ENCODE data around the gene CNDP2.
"Not testable (repeated sequence)": the region's sequence is repeated elsewhere in the genome, so short reads cannot be mapped to it uniquely, and the experiment has no call there.

The CNDP2 gene

DNA sequence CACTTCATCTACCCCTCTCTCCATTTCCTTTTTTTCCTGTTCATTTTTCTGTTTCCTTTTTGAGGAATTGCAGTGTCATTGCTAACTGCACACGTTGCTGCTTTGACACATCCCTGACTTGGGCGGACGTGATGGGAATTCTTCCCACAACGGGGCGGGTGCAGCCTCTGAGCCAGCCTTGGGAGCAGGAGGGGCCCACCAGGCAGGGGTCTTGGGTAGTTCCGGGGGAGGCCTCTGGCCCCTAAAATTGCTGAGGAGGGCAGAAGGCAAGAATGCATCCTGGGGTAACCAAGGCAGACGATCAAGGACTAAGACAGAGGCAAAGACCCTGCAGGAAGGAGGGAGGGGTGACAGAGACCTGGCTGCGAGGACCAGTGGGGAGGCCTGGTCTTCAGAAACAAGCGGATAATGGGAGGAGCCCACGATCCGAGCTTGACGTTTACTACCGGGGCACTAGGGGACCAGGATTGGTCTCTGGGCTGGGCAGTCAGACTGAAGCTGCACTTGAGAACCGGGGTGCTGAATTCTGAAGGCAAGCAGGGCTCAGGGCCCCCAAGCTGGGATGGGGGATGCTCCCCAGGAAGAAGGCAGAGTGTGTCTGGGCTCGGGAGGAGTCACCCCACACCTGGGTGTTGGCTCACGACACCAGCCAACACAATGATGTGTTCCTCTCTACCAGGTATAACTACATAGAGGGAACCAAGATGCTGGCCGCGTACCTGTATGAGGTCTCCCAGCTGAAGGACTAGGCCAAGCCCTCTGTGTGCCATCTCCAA lies 23.3 kb downstream of the CNDP2 start:
- DNase-seq, result no peak

DNA sequence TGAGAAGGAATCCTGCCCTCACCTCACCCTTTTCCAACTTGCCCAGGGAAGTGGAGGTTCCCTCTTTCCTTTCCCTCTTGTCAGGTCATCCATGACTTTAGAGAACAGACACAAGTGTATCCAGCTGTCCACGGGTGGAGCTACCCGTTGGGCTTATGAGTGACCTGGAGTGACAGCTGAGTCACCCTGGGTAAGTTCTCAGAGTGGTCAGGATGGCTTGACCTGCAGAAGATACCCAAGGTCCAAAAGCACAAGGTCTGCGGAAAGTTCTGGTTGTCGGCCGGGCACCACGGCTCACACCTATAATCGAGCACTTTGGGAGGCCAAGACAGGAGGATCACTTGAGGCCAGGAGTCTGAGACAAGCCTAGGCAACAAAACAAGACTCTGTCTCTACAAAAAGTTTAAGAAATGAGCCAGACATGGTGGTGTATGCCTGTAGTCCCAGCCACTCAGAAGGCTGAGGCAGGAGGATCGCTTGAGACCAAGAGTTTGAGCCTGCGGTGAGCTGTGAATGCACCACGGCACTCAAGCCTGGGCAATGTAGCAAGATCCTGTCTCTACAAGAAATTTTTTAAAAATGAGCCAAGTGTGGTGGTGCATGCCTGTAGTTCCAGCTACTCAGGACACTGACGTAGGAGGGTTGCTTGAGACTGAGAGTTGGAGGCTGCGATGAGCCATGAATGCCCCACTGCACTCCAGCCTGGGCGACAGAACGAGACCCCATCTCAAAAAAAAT lies 24.1 kb downstream of the CNDP2 start:
- DNase-seq, result no peak

DNA sequence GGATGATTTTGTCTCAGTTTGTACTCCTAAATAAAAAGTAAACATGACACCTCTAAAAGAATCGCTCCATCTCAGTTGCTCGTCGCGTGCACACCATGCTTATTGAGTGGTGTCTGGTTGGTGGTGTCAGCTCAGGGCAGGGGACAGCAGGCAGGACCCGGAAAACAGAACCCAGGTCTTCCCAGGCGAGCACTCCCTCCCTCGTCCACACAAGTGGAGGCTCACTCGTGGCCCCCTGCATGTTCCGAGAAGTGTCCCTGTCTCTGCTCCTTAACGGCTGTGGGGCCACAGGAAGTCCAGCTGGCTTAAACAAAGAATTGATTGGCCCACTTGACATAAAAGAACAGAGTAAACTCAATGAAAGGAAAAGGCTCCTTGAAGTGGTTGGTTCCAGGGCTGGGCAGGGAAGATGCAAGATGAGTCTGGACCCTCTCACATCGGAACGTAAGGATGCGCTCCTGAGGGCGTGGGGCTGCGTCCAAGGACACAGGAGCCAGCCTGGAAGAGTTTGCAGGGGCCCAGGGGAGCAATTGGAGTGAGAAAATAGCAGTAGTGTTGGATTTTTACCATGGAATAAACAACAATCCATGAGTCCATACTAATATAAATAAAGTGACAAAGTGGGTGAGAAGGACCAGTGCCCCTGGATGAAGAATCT lies 25.0 kb downstream of the CNDP2 start:
- no peak for DNase-seq

DNA sequence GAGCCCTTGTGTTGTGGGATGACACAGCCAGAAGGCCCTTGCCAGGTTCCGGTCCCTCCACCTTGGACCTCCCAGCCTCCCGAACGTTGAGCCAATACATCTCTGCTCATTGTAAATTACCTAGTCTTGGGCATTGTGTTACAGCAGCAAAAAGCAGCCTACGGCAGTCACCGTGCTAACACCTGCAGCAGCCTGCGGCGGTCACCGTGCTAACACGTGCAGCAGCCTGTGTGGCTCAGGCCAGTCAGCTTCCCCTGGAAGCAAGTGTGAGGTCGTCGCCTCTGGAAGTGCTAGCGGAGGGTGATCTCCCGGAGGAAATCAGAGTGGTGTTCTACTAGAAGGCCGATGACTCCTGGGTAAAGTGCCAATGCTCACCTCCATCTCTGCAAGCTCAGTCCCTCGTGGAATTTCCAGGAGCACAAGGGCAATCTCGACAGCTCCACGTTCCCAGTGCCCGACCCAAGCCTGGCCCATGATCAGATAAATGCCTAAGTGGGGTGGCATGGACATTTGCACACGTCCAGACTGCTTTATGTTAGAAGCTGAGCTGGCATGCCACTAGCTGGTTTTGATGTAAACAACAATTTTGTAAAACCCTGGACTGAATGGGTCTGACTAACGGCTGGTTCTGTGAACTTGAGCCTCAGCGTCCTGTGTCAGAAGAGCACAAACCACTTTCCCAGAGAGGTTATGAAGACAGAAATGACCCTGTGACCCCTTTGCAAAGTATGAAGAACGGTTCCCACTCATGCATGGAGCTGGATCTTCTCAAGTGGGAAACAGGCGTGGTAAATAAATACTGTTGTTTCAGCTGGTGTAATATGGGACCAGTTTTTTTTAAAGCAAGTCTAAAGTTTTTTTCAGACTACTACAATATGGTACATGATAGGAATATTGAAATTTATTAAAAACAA lies 26.7 kb downstream of the CNDP2 start:
- no peak for DNase-seq

DNA sequence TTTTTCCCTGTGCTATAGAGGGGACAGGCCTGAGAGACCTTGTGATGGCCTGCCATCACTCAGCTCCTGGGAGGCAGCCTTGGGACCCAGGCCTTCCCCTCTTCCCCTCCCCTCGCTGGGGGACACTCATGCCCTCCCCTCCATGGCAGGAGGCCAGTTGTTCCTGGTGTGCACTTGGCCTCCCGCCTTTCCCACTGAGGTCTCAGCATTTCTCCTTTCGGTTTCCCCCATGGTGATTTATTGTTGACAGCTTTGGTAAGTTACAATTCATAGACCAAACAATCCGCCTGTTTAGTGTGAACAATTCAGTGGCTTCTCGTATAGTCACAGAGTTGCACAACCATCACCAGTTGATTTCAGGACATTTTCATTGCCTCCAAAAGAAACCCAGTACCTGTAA lies 27.9 kb downstream of the CNDP2 start:
- peak; percentile 22 for DNase-seq

DNA sequence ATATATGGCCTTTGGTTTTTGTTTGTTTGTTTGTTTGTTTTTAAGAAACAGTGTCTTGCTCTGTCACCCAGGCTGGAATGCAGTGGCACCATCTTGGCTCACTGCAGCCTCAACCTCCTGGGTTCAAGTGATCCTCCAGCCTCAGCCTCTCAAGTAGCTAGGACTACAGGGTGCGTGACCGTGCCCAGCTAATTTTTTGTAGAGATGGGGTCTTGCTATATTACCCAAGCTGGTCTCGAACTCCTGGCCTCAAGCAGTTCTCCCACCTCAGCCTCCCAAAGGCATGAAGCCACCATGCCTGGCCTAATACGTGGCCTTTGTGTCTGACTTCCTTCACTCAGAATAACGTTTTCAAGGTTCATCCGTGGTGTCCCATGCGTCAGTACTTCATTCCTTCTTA lies 28.8 kb downstream of the CNDP2 start:
- DNase-seq, result not testable (repeated sequence)

DNA sequence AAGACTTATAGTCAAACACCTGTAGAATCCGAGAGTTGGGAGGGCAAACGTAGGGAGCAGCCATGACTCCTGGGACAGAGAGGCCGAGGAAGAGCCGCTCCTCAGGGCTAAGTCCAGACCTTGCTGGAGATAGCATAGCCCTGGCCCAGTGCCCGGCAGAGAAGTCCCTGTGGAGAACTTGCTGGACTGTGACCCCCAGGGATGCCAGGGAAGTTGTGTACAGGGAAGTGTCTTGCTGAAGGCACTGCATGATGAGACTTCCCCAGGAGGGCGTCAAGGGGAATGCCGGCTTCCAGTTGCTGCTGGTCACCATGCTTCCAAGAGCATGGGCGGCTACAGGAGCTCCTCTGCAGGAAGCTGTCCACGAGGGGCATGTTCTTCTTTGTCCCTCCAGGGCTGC lies 29.6 kb downstream of the CNDP2 start:
- no peak for DNase-seq

DNA sequence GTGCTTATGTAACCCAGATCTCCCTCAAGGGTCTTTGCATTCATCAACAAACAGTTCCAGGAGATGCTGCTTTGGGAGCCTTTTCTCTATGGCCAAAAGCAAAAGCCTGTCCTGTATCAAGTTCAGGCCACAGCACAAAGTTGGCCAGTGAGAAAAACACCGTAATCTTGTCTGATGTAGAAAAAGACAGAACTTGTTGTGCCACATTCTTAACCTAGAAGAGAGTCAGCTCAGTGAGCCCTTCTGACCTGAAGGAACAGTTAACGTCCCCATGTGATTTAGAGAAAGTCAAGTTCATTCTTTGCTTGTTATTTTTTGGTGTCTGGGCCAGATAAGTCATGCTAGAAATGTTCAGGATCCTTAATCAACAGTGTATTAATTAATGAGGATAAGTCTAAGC lies 30.3 kb downstream of the CNDP2 start:
- DNase-seq, result no peak

DNA sequence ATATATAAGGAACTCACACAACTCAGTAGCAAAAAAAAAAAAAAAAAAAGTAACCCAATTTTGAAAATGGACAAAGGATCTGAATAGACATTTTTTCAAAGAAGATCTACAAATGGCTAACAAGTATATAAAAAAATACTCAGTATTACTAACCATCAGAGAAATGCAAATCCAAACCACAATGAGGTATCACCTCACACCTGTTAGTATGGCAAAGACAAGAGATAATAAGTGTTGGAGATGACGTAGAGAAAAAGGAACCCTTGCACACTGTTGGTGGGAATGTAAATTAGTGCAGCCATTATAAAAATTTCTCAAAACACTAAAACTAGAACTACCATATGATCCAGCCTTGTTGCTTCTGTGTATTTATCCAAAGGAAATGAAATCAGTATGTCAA lies 32.3 kb downstream of the CNDP2 start:
- DNase-seq, result no peak

DNA sequence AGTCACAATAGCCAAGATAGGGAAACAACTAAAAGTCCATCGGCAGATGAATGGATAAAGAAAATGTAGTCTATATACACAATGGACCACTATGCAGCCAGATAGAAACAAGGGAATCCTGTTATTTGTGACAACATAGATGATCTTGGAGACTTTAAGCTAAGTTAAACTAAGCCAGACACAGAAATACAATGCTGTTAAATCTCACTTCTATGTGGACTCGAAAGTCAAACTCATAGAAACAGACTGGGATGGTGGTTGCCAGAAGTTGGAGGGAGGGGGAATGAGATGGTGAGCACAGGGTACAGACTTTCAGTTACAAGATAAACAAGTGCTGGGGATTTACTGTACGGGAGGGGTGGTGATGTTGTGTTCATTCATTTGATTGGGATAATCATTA lies 32.8 kb downstream of the CNDP2 start:
- no peak for DNase-seq

DNA sequence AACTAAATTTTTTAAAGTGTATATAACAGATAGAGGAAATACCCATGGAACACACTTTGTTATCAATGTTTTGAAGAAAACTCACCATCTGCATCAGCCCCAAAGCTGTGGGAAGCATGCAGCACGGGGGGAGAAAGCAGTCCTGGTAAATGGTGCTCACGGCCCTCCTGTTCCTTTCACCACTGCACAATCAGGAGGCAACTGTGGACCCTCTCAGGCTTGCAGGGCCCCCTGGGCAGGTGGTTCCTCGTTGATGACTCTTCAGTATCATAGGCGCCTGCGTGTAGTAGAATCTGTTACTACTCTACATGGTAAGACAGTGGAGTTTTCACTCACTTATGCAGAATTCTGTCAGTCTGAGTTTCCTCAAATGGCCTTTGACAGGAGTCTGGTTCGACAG lies 33.2 kb downstream of the CNDP2 start:
- DNase-seq, result no peak

DNA sequence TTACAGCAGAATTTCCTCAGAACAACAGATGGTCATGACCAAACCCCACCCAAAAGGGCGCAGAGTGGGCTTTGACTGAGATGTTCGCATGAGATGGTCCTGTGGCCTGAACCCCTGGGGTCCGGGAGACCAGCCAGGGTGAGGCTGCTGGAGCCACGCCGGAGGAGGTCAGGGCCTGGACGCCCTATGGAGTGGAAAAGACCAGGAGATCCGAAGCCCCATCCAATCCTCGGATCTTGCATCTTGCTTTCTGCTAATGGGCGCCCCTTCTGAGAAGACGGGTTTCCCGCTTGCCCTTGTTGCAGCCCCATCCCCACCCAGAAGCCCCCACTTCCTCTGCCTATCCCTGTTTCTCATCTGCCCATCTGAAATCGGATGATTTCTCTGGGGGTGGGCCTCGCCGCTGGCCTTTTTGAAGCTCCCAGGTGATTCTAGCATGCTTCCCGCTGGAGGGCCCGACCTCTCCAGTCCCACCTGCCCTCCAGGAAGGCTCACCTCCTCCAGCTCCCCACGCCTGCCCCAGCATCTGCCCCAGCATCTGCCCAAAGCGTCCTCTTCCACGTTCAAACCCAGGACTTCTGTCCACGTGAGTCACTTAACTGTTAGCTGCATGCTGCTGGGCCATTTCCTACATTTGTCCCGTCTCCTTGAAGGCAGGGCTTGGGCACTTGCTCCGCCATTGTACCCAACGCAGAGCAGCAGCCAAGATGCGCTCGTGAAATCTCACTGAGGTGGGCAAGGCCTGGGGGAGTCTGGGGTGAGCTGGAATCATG lies 33.8 kb downstream of the CNDP2 start:
- DNase-seq, result no peak

DNA sequence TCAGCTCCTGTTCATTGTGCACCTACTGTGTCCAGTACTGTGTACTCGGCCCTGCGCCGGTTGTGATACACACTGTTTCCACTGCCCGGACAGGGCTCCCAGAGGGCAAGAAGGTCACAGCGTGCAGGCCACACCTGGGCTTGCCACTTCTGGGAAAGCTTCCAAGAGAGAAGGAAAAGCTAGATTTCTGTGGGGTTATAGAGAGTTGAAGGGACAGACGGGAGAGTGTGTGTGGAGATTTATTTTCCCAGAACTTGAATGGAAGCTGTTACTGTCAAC lies 34.4 kb downstream of the CNDP2 start:
- no peak for DNase-seq

DNA sequence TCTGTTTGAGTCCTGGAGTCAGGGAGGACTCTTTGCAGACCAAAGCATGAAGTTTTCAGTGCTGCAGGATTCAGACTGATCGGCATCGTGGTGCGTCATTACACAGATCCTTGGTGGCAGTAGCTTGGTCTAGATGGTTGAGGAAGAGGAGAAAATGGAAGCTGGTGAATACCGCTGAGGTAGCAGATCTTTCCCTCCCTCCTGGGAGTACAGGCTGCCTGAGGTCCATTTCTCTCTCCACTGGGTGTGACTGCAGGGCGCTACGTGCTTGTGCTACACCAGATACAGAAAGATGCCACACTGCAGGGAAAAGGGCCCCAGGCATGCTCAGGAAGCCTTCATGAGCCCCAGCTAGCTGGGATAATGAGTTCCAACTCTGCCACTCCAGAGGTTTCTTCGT lies 34.9 kb downstream of the CNDP2 start:
- no peak for DNase-seq

DNA sequence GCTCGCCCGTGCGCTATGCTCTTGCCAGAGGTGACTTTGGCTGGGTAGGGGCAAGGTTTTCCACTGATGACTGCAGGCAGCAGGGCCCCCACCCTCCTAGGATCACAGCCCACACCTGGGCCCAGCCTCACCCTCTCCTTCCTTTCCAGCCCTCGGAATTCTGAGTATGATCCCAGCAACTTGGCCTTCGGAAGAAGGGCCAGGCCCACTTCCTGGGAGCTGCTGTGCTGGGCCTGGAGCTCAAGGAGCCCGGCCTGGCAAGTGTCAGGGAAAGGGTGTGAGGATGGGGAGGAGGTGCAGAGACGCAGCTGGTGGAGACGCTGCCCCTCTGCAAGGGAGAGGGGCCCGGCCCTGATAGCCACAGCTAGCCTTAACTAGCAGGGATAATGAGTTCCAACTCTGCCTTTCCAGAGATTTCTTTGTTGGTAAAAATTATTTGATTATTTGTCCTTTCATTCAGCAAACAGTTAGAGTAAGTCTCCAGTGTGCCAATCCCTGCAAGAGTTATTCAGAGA lies 36.4 kb downstream of the CNDP2 start:
- no peak for DNase-seq

DNA sequence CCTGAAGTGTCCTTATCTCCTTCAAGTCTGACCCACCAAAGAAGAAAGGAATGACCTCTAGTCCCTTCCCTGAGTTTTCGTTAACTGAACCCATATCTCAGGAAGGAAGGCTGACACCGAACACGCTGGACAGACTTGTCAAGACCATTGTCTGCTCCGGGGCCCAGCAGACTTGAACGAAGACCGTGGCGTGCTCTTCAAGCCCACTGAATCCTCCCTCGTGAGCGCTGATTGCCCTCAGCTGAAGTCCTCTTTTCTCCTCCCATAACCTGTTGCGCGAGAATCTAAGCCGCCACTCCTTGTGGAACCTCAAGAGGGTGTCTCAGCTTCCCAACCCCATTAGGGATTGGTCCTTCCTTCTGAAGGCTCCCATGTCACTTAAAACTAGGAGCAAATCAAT lies 37.5 kb downstream of the CNDP2 start:
- no peak for DNase-seq

DNA sequence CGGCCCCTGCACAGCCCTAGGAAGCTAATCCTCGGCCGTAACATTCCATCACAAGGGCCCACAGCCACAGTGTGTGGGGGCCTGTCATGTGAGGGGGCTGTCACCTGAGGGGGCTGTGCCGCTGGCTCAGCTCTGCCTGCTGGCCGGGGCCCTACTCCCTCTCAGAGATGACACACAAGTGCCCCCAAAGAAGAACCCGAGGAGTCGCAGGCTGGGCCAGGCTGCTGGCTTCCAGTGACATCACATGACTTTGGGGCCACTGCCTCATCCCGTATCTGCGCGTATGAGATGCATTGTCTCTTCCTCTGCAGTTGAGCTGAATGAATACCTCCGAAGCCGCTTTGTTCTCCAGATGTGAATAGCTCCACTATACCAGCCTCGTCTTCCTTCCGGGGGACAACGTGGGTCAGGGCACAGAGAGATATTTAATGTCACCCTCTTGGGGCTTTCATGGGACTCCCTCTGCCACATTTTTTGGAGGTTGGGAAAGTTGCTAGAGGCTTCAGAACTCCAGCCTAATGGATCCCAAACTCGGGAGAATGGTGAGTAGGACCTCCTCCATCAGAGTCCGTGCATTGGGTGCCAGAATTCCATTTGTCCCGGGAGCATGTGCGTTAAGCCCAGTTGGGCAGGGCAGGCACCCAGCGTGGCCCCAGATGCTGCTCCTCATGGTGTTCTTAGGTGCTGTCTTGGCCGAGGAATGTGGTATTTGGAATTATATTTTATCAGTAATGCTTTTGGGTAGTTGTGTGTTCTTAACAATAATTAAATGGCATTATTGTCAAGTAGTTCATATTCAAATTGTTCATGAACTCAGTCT lies 38.2 kb downstream of the CNDP2 start, which contains the start of gene CNDP1:
CNDP1 (plus strand) TSS at position 351 of the 820 bp plus-strand sequence; CDS start at position 519, 168 bp downstream.
- no peak for DNase-seq

DNA sequence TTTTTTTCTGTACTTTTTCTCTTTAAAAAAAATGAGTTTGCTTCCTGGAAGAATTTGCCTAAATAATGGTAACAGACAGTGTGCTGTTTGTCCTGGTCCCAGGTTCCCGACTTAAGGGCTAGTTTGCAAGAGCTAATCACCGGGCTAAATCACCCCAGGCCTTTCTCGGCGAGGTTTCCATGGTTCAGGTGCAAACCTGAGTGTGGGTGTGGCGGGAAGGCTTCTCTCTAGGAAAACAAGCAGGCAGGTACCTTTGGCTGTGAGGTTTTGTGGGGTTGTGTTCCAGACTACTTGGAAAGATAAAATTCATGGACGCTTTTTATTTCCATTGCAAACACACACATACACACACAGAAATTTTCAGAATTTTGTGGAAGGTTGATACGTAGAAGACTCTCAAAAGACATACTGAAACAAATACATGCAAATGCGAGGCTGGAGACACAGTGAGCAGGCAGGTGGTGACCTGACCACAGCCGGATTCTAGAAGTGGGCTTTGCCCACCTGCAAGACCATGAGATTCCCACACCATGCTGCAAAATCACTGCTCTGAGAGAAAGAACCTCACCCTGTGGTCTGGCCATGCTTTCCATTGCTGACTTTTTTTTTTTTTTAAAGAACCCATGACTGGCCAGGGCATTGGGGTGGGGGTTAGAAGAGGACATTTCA lies 39.0 kb downstream of the CNDP2 start:
- DNase-seq, result no peak

DNA sequence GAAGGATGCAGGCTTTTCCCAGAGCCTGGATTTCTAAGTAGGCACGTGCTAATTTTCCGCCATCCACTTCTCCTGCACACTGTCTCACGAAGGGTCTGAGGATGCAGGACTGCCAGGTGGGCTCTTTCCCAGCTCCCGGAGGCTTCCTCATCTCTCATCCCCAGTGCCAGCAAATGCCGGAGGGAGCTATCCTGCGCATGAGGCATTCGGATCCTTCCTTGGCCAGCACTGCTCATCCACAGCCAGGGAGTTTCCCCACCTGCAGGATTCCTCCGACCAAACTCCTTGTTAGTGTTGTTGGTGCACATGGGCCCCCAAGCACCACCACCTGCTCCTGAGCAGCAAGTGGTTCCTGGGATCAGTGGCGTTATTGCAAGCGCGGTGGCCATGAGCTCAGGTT lies 43.1 kb downstream of the CNDP2 start:
- no peak for DNase-seq
